GM21390 (cell line): ENCODE data around the gene RNU4-1.
"Not testable (repeated sequence)": the region's sequence is repeated elsewhere in the genome, so short reads cannot be mapped to it uniquely, and the experiment has no call there.

Experiments
- ATAC-seq: cut with Tn5 transposase; IDR thresholded peaks from one replicate; pipeline ENCODE4 v1.9.1; 2021; ENCODE audit not compliant: unreplicated experiment

The RNU4-1 gene

GRCh38 chr12:120292661-120293531, at the start of gene RNU4-1:
Gene RNU4-1 (minus strand): TSS chr12:120293237.
- ATAC-seq: peak; percentile 58

DNA sequence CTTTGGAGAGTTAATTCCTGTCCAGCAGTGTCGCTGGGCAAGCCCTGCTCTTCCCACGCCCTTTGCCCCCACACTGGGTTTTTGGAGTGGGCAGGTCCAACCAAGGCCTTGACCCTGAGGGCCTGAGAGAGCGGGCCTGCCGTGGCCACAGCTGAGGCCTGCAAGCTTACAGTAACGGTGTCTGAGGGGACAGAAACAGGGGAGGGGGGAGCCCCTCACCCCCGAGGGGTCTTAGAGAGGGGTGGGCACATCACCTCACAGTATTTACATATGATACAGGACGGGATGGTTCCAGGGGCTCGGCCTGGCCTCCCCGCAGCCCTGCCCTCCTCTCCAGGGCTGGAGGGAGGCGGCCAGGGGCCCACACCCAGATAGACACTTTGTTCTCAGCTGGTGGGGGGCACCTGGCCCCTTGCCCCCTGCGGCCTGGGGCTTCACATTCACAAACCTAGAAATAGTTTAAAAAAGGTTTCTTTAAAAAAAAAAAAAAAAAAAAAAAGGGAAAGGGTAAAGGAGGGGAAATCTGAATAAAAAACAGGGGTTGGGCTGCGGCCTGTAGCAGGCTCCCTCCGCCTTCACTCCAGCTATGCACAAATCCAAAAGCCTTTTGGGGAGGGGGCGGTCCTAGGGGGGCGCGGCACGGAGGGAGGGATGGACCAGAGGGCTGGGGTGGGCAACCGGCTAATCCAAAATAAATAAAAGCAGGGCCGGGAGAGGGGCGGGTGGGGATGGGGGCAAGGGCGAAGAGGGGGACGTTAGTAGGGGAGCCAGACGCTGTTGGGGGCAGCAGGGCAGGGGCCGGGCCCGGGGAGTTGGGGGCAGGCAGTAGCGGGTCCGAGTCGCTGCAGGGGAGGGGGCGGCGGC, 49.4 kb upstream of the RNU4-1 start:
- ATAC-seq: no peak

DNA sequence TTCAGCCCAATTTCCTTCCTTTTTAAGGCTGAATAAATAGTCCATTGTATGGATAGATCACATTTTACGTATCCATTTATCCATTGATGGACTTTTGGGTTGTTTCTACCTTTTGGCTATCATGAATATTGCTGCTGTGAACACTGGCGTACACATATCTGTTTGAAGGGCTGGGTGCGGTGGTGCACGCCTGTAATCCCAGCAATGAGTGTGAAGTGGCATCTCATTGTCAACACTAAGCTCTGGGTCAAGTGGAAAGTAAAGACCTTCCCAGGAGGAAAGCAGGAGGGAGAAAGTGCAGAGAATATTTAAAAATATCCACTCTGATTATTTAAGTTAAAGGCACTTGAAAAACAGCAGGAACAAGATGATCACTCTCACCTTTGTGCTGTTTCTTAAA, 46.2 kb upstream of the RNU4-1 start:
- ATAC-seq: no peak

GRCh38 chr12:120337730-120338129, 44.7 kb upstream of the RNU4-1 start:
- no peak for ATAC-seq

DNA sequence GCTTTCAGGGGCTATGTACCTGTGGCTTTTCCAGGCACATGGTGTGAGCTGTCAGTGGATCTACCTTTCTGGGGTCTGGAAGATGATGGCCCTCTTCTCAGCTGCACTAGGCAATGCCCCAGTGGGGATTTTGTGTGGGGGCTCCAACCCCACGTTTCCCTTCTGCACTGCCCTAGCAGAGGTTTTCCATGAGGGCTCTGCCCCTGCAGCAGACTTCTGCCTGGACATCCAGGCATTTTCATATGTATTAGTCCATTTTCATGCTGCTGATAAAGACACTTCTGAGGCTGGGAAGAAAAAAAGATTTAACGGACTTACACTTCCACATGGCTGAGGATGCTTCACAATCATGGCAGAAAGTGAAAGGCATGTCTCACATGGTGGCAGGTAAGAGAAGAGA, 43.4 kb upstream of the RNU4-1 start:
- not testable (repeated sequence) for ATAC-seq

- ATAC-seq: not testable (repeated sequence)
These were observed 42.4 kb upstream of the RNU4-1 start for GRCh38 chr12:120335447-120335846.

DNA sequence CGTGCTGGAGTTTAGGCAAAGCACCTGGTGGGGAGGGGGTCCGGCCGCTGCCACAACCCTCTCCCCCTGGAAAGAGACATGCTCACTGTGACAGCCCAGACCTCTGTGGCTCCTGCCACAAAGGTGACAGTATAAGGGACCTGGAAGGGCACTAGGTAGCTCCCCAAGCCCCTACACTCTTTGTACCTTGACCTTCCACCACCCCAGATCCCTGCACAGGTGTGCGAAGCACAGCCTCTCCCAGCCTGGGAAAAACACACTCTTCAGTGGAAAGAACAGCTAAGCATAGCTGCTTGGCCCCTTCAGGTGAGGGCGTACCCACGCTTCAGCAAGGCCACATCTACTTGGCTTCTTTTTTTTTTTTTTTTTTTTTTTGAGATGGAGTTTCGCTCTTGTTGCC, 39.5 kb upstream of the RNU4-1 start:
- ATAC-seq: no peak

- no peak for ATAC-seq
These were observed 39.0 kb upstream of the RNU4-1 start for GRCh38 chr12:120332041-120332440.

GRCh38 chr12:120331390-120331789, 38.4 kb upstream of the RNU4-1 start:
- no peak for ATAC-seq

GRCh38 chr12:120328228-120328627, 35.2 kb upstream of the RNU4-1 start:
- no peak for ATAC-seq

GRCh38 chr12:120327593-120327992, 34.6 kb upstream of the RNU4-1 start, which contains the start of gene PLA2G1B:
Gene PLA2G1B (minus strand): TSS chr12:120327779. CDS start chr12:120327753, 26 bp downstream.
- no peak for ATAC-seq

DNA sequence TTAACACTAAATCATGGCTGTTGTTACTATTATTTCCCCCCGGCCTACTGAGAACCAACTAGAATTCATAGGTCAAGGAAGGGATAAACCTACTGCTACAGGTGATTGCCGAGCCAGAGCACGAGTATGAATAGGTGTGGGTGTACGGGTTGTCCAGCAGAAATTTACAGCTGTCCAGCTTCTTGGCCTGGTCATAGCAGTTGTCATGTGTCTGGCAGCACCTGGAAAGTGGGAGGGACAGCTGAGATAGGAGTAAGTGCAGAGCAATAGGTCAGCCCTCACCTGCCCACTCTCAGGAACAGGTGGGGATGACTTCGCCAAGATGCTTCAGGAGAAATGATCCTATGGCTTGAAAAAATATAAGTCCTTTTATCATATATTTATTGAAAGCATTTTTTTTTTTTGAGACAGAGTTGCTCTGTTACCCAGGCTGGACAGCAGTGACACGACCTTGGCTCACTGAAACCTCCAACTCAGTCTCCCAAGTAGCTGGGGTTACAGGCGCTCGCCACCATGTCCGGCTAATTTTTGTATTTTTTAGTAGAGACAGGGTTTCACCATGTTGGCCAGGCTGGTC, 31.9 kb upstream of the RNU4-1 start:
- no peak for ATAC-seq

- no peak for ATAC-seq
These were observed 30.7 kb upstream of the RNU4-1 start for GRCh38 chr12:120323772-120324171.

DNA sequence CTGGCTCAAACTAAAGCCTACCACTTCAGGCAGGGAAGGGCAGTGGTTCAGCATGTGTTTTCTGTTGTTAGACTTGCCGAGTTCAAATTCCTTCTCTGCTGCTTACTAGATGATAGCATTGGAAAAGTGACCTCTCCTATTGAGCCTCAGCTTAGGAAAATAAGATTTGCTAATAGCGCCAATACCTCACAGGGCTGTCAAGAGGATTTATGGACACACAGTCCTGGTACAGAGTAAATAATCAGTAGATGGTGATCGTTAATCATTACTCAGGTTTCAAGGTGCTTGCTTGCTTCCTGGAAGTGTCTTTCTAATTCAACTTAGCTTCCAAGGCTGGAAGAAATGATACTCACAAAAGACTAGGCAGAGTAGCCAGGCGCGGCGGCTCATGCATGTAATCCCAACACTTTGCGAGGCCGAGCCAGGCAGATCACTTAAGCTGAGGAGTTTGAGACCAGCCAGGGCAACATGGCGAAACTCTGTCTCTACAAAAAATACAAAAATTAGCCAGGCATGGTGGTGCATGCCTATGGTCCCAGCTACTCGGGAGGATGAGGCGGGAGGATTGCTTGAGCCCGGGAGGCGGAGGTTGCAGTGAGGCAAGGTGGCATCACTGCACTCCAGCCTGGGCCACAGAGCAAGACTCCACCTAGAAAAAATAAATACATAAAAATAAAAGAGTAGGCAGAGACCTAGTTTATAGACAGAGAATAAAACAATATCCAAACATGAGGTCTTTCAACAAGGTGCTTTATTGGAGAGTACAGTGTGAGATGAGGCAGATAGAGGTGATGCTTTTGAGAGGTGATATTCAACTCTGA, 28.6 kb upstream of the RNU4-1 start:
- no peak for ATAC-seq

DNA sequence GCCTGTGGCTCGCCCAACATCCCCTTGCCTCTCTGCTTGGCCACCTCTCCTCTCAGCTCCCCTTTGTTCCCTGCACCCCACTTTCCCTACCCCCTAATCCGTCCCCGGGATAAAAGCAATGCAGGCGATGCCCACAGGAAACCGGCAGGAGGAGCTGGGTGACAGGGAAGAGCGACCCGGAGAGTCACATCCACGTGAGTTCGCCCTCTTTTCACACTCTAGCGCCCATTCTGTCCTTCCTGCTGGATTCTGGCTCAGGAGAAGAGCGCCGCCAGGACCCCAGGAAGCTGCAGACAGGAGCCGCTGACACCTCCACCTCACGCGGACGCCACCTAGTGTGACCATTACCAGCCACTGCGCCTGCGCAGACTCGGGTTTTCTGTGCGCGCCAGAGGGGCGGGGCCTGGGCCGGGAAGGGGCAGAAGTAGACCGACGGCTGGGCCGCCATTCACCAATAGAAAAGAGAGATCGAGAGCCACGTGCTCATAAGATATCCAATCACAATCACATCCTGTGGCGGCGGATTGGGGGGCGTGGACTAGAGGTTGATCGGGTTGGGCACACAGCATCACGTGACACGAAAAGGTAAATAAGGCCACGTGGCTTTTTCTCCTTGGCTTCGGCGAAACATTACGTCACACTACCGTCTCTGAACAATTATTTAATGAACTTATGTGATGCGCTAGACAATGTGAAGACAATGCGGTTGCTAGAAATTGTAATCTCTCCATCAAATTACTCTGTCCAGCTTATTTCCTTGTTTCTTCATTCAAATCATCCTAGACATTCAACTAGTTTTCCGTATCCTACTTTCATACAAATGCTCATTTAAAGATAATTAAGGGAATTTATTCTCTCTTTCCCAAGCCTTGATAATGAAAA, 24.4 kb upstream of the RNU4-1 start:
- ATAC-seq: peak; percentile 98

DNA sequence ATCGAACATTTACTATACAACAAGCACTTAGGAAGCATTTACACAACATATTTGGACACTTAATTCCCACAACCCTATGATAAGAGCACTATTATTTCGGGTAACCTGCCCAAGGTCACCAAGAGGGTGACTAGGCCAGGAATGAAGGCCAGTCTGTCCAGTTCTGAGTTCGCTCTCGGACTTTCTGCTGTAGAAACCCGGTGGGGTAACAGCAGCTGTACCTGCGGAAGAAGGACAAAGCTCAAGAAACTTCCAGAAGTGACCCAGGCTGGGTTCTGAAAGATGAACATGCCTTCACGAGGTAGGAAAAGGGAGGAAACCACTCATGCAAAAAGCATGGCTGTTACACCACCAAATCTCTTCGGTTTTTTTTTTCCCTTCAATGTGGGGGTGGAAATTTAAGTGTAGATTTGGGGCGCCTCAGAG, 23.8 kb upstream of the RNU4-1 start:
- ATAC-seq: no peak

GRCh38 chr12:120314220-120314619, 21.2 kb upstream of the RNU4-1 start:
- no peak for ATAC-seq

DNA sequence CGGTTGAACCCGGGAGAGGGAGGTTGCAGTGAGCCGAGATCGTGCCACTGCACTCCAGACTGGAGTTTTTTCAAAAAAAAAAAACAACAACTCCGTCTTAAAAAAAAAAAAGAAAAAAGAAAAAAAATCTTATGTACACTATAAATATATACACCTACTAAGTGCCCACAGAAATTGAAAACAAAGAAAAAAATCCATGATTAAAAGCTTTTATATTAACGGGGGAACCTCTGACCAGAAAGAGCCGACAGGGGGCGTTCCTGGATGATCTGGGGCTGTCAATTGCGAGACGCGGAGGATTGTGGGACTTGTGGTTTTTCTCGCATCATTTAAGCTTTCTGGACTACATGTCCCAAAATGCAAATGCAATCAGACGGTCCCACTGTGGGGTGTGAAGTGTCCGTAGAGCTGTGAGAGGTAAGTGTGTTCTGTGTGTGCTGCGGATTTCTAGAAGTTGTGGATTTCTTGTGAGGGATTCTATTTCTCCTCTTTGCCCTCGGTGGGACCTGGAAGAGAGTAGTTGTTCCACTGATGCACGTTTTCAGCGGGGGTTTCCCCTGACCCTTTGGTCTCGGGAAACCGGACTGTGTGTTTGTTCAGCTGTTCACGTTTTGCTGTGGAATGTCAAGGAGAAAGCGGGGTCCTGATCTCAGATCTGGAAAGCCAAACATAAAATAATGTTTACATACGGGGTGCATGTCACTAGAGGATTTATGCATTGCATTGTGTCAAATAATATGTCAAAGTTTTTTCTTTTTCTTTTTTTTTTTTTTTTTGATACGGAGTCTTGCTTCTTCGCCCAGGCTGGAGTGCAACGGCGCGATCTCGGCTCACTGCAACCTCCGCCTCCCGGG, 9.2 kb upstream of the RNU4-1 start, which contains the start of gene SIRT4:
Gene SIRT4, plus strand, starts transcription at position 360 of the 854 bp plus-strand sequence. CDS start 1,241 bp downstream, outside the sequence.
- ATAC-seq: peak; percentile 100

- no peak for ATAC-seq
These were observed 701 bp downstream of the RNU4-1 start for GRCh38 chr12:120292411-120292660.
